Activated T-helper 1 cell treated with anti-CD3 and anti-CD28 coated beads, Interleukin-2, amount 50 U/mL, for 16 hours (primary cell): ENCODE results near the gene IKZF1.

Source experiments
- DNase-seq, 2 donors: peaks; one replicate each; pipeline ENCODE4 v3.0.0-alpha.2; 2020; ENCODE audit warnings: low read depth in 1 of 2, low spot score in 1 of 2

IKZF1 gene

DNA sequence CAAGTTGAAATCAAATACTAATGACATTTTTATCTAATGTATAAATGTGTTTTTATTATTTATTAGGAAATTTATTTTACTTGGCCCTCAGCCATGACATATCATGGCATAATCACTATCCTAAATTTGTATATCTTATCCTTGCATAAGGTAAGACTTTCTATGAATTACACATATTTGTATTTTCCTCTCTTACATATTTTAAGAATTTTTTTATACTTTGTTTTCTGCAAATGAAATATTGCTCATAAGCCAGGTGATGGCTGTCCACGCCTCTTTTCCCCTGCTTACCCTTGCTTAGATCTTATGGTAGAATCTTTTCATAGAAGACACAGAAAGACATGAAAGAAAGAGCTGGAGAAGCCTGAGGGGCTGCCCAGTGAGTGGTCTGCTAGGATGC, 48.2 kb downstream of the IKZF1 start:
- DNase-seq = no peak

- DNase-seq = no peak
Measured at GRCh38 chr7:50353201-50353600, 48.7 kb downstream of the IKZF1 start.

DNA sequence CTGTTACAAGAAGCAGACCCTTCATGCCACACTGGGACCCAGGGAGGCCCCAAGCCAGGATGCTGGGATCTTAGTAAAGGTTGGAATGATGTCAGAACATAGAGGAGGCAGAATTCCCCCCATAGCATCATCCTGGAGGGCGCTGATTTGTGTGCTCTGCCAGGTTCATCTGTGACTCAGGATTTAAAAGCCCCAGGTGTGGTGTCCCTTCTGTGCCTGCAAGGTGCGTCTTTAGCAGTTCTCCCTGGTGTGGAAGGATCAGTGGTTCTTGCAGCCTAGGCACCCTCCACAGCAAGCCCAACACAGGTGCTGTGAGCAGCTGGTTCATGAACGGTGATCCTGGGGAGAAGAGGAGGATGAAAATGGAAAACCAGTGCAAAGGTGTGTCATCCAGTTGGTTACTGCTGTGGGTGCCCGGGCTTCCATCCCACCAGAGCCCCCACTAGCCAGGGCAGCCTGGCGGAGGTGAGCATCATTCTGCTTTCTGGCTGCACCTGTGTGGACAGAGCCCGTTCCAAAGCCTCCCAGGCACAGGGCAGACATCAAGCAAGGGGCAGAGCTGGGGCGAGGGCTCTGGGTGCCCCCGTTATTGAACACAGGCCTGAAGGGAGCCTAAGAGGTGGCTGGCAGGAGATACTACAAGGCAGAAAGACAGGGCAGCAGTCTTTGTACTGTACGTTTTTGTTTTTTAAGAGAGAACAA, 49.5 kb downstream of the IKZF1 start:
- no peak for DNase-seq

DNA sequence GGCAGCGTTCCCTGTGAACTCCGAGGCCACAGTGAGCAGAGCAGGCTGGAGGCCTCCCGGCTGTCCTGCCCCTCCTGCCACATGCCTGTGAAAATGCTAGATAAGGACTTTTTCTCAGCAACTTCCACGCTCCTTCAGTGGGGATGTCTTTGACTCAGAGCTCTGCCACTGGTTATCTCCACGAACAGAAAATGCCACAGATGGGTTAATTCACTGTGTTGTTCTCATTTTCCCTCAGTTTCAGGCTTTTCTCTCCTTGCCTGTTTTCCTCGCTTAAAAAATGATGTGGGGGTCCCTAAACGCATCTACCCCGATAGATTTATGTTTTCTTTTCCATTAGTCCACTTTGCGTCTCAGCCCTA, 51.3 kb downstream of the IKZF1 start:
- DNase-seq = no peak

DNA sequence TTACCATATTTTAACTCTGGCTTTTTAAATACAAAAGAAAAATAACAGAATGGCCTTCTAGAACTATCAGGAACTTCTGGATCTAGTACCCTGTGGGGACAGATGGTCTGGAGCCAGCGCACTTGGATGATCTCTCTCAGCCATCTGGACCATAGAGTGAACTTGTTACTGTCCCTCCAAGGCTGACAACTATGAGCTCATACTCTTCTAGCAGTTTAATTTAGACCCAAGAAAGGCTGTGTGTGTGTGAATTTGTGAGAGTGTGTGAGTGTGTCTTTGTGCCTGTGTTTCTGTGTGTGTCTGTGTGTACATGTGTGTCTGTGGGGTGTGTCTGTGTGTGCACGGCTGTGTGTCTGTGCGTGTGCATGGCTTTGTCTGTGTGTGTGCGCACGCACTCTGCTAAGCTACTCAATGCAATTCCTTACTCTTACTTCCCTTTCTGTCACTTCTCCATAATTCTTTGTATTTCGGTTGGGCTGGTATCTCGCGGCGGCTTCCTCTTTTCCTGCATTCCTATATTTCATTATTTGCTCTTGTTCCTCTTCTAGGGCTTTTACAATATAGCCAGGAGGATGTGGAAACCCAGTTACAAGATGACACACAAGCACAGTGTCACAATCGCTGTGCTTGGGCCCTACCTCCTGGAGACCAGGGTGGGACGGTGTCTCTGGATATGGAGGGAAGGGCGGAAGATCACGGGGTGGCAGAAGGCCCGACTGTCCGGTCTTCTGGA, 51.9 kb downstream of the IKZF1 start:
- no peak for DNase-seq

GRCh38 chr7:50356945-50357268, 52.4 kb downstream of the IKZF1 start:
- DNase-seq = no peak

DNA sequence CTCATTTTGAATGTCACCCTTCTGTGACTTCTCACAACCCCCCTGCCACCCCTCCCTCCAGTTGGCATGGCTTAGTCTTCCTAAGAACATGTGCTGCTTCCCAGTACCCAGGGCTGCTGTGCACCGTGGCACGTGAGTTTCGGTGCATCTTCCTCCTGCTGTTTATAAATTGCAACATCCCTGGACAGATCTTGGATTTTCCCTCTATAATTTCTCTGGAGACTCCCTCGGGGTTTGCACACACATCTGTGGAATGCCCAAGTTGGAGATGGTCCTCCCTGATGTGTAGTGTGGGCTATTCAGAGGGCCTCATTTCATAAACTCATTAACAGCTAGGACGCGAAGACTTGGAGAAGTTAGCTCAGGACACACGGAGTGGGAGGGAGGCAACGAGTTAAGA, 52.9 kb downstream of the IKZF1 start:
- no peak for DNase-seq

DNA sequence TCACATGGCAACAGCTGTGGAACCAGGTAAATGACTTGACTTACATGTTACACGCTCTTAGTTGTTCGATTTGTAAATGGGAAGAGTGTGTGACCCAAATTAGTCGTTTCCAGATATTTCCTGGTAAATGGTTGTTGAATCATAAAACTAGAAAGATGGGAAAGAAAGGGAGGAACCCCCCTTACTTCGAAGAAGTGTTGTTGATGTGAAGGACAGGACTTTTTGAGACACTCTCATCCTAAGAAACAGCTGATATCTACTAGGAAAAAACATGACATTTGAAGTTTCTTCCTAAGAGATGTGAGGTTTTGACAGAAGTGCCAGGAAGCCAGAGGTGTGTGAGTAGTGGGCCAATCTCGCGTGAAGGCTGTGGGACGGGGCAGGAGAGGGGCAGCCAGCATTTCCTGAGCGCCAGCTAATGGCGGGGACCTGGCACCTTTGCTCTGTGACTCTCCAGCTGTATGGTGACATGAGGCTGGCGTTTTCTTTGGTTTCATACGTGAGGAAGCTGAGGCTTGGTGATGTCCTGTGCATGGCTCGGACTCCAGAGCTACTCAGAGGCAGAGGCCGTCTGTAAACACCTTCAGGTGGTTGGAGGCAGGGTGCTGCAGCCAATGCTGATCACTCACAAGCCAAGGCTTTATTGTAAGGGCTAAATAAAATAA, 53.7 kb downstream of the IKZF1 start:
- DNase-seq = no peak

GRCh38 chr7:50358779-50359178, 54.3 kb downstream of the IKZF1 start:
- DNase-seq = no peak

DNA sequence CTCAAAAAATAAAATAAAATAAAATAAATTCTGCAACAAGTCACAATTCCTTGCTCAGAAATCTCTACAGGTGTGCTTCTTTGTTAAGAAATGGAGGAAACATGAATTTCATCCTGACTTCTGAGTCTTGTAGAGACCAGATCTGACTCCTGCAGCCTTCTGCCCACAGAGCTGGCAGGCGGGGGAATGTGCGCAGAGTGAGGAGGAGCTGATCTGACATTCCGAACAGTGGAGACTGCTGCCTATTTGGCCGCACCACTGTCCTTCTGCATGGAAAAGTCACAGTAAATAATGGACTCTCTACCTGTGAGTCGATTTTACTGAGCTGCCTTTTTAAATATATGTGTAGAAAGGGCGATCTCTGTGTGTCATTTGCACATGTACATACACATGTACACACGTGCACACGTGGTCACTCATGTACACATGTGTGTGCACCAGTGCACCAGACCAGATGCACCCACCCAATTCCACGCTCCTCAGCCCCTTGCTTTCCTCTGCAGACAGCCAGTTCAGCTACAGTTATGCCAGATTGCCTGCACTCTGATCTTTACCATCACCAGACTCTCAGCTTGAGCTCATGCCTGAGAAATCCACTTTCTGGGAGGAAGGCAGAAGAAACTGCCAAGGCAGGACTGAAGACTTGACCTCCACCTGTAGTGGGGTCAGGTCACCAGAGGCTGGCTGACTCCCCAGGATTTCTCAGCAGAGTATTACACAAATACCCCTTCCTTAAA, 54.9 kb downstream of the IKZF1 start:
- DNase-seq = no peak

GRCh38 chr7:50359995-50360925, 55.7 kb downstream of the IKZF1 start:
- DNase-seq = peak; percentile 59 to 75

- no peak for DNase-seq
Measured at GRCh38 chr7:50362142-50362541, 57.6 kb downstream of the IKZF1 start.

GRCh38 chr7:50362712-50363282, 58.3 kb downstream of the IKZF1 start:
- DNase-seq = no peak

- DNase-seq = no peak
Measured at GRCh38 chr7:50363327-50364060, 59.0 kb downstream of the IKZF1 start.

- no peak for DNase-seq
Measured at GRCh38 chr7:50364645-50365044, 60.1 kb downstream of the IKZF1 start.

GRCh38 chr7:50366311-50366710, 61.8 kb downstream of the IKZF1 start:
- DNase-seq = no peak

DNA sequence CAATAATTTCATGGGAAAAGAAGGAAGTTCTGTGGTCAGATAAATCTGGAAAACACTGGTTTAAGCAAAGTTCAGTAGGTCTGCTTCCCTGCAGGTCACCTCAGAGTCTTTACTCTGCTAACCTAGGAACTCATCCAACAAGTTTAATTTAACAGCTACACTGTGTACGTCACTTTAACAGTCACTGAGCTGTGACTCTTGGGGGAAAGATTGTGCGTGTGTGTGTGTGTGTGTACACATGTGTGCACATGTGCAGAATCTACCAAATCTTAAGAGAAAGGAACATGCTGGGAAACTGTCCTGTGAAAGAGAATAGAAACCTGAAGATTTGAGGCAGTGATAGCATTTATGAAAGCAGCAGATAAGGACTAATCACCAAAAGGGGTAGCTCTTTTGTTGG, 62.6 kb downstream of the IKZF1 start:
- DNase-seq = no peak

GRCh38 chr7:50367570-50367969, 63.1 kb downstream of the IKZF1 start:
- no peak for DNase-seq

- DNase-seq = no peak
Measured at GRCh38 chr7:50368366-50368765, 63.9 kb downstream of the IKZF1 start.
